Fibroblast of the conjunctiva (primary cell): Measurements from ENCODE around the gene R3HCC1L.

ENCODE experiments used
- DNase-seq: peaks from one replicate; pipeline ENCODE4 v3.0.0-alpha.2; 2010; ENCODE audit warnings: low read depth

The R3HCC1L gene

GRCh38 chr10:98276311-98276710 lies 141.9 kb downstream of the R3HCC1L start:
- no peak for DNase-seq

- DNase-seq = no peak
These were observed 151.0 kb downstream of the R3HCC1L start for GRCh38 chr10:98285416-98285815.

DNA sequence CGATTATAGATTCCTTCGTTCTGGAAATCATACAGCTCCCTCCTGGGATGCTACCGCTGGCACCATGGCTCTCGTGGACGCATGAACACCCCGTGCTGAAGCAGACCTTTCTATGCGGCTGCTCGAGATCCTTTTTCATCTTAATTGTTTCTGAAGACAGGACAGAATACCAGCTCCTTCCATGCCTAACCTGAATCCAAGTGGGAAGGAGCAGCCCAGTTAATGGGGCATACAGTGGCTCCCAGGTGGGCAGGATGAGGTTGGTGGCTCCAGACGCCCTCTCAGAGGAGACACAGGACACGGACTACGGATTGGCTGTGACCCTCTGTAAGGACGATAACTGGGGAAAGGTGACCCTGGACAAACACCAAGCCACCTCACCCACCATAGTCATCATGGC lies 152.0 kb downstream of the R3HCC1L start:
- no peak for DNase-seq

- DNase-seq = no peak
These were observed 152.9 kb downstream of the R3HCC1L start for GRCh38 chr10:98287321-98287720.

DNA sequence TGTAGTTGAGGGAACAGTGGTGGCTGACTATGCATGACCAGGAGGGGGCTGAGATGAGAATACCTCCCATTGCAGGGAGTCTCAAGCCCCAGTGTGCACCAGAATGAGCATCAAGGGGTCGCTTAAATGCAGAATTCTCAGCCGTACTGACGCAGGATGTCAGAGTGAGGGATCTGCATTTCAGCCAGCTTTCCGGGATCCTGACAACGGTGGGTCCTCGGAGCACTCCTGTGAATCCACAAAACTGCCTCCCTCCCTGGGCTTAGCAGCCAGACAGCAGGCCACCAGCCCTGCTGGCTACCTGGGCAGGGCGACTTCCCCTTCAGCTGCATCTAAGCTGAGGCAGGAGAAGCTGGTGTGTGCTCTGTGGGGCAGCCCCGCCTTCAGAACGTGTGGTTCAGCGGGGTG lies 155.3 kb downstream of the R3HCC1L start:
- no peak for DNase-seq

GRCh38 chr10:98292971-98293370 lies 158.5 kb downstream of the R3HCC1L start:
- DNase-seq = no peak

DNA sequence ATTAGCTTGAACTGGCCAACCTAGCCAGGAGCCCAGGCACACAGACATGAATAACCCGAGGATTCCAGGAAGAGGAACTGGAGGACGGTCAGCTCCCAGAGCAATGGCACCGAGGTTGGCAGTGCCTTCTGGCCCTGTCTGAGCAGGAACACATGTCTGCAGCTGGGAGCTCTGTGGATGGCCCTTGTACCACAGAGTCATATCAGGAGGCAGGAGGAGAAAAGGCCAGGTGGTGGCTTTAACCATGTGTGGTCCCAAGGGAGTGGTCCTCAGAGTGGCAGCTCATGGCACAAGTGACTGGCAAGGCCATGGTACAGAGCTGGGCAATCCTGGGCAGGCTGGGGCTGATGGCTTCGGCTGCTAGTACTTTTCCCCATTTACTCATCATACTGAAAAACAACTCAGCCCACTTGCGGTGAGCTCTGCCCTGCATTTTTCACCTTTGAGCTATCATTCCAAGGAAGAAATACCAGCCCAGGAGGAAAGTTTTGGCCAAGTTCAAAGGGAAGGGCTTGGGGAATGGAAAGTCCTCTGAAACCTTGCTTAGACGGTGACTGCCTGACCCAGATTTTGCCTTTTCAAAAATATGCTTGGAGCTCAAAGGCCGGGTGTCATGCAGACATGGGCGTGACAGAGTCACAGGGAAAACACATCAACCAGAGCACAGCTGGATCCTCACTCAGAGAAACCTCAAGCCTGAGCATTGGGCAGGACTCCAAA lies 159.3 kb downstream of the R3HCC1L start:
- DNase-seq = no peak

- DNase-seq = no peak
These were observed 159.8 kb downstream of the R3HCC1L start for GRCh38 chr10:98294270-98294627.
